HG03025 (cell line): ENCODE data around the gene GAMT.
A peak's percentile ranks its signal among the peaks of the same experiment; 100 is the strongest.
"Not testable (repeated sequence)": the region's sequence is repeated elsewhere in the genome, so short reads cannot be mapped to it uniquely, and the experiment has no call there.

Experiments used
- ATAC-seq: cut with Tn5 transposase; IDR thresholded peaks from one replicate; pipeline ENCODE4 v1.9.1; 2021; ENCODE audit warnings: mild to moderate bottlenecking, moderate library complexity; ENCODE audit not compliant: unreplicated experiment, low FRiP score

The GAMT gene

DNA sequence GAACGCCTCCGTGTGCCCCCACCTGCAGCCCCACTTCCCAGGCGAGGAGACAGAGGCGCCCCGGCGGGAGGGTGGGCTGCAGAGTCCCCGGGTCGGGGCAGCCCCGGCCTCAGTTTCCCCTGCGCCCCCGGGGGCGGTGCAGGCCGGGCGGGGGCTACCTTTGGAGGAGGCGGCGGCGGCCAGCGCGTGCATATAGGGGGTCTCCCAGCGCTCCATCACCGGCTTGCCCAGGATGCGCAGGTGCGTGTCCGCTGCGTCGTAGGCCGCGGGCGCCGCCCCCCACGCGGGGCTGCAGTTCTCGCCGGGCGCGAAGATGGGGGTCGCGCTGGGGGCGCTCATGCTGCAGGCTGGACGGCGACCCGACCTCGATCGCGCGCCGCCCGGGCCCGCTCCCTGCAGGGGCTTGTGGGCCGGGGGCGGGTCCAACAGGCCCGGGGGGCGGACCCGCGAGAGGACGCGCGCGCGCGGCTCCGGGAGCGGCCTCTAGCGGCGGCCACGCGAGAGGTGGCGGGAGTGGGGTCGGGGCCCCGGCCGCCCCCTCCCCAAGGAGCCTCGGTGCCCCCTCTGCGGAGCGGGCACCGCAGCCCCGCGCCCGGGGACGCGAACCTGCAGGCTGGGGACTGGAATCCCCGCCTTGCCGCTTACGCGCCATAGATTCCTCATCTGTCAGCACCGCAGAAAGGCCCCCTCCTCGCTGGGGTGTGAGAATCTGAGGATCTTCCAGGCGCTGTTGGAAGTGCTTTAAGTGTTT lies at the start of gene GAMT:
GAMT (minus strand) TSS at position 405 of the 751 bp plus-strand sequence; CDS start at position 339, 66 bp downstream.
- no peak for ATAC-seq

DNA sequence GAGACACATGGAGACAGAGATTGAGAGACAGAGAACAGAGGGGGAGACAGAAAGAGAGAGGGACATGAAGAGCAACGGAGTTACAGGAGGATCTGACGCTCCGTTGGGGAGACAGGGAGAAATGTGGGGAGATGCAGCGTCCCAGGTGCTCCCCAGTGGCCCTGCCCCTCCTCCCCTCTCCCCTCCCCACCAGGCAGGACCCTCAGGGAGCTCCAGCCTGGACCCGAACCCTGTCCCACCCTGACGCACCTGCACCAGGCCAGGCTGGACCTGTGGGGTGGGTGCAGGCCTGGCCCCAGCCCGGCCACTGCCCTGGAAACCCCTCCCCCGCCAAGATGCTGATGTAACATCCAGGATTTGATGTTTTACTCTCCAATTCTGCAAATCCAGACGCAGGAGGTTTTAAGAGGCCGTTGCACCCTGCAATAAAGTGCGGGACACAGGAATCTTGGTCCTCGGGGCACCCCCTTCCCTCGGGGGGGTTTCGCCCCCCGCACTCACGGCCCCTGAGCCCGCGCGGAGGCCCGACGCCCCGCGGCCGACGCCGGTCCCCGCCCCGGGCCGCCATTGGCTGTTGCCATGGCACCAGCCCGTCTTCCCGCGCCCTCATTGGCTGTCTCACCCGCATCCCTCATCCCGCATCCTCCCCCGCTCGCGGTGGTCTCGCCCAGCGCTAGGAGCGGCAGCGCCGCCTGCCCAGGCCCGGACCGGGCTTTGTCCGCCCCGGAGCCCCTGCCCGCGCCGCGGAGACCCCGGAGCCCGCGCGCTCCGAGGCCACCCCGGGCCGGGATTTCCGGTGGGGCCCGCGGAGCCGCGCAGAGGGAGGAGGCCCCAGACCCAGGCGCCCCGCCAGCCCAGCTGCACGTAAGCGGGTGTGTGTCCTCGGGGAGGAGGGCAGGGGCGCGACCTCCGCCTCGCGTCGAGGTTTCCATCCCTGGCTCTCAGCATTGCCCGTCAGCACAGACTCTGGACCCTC lies 48.4 kb upstream of the GAMT start, which contains the start of gene APC2:
APC2 (plus strand) TSS at position 655 of the 976 bp plus-strand sequence. CDS start 2,881 bp downstream, outside the sequence.
- ATAC-seq = no peak

DNA sequence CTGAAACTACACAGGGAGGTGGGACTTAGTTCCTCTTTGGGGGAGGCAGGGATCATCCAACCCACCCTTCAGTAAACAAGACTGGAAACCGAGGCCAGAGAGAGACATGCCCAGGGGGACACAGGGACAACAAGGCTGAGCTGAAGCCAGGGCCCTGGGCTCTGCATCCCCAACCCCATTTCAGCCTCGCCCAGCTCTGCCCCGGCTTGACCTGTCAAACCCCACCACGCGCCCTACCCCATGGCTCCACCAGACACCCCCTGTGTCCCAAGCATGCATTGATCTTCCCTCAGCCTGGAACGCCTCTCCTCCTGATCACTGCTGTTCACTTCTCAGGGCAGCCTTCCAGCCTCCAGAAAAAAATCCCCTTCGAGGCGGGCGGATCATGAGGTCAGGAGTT lies 46.6 kb upstream of the GAMT start:
- no peak for ATAC-seq

DNA sequence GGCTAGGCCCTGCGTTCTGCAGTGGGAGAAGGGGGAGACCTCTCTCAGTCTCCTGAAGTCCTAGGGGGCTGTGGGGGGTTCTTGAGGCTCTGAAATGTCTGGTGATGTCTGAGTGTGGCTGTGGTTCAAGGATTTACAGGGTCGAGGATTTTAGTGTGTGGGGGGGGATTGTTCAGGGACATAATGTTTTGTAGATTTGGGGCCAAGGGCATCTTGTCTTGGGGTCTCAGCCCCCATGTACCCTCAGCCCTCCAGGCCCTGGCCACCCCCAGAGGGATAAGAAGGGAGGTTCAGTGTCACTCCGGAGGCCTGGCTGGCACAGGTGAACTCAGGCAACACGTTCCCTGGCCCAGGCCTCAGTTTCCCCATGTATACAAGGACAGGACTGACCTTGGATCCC lies 46.2 kb upstream of the GAMT start:
- ATAC-seq = no peak

DNA sequence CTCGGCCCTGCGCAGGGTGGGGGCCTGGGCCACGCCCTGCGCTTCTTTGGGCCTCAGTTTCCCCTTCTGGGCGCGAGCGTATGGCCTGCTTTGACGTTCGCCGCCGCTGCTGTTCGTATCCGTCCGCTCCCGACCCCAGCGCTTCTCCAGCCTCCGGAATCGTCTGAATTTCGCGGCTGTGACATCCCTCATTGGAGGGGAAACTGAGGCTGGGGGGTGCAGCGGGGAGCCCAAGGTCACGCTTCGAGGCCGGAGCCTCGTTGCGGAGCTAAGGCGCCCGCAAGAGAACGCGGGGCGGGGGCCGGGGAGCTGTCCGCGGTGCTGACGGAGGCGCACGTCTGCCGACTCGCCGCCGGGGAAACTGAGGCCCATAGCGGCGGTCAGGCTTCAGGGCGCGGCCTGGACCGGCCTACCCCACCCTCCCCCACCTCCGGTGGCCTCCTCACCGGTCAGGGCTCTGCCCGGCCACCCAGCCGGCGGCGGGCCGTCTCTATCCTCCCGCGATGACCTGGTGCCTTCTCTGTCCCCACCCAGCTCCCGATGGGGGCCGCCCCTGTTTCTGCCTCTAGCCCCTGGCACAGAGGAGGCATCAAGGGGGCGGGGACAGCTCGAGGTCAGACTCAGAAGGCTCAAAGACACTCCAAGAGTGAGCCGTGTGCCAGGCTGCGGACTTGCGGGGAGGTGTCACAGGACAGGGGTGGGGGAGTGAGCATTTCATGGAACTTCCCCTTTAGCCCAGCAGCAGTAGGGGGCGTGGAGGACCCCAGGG lies 45.6 kb upstream of the GAMT start:
- ATAC-seq = no peak

DNA sequence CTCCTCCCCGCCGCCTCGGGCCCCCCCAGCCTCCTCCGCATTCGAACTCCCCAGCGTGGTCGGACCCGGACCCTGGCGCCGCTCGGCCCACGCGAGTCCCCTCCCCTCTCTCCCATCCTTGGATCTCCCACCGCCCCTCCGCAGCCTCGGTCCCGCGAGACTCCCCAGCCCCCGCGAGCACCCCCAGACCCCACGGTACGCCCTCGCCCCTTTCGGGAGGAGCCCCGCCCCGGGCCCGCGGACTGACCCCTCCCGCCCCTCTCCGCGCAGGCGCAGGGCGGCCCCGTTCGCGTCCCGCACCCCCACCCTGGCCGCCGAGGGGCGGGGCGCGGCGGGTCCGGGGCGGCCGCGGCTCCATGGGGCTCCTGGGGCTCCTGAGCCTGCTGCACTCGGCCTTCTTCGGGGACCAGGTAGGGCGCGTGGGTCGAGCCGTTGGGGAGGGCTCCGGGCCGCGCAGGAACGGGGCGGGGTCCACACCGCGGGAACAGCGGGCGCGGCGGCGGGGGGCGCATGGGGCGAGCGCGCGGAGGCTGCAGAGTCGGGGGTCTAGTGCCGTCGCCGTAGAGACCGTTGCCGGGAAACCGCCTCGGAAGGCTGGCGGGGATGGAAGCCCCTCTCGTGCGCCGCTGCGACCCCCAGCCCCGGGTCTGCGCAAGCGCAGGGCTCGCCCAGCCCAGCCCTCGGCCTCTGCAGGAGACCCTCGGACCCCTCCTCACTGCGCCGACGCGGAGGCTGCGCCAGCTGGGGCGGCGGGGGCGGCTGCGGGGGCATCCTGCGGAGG lies 44.8 kb upstream of the GAMT start:
- no peak for ATAC-seq

DNA sequence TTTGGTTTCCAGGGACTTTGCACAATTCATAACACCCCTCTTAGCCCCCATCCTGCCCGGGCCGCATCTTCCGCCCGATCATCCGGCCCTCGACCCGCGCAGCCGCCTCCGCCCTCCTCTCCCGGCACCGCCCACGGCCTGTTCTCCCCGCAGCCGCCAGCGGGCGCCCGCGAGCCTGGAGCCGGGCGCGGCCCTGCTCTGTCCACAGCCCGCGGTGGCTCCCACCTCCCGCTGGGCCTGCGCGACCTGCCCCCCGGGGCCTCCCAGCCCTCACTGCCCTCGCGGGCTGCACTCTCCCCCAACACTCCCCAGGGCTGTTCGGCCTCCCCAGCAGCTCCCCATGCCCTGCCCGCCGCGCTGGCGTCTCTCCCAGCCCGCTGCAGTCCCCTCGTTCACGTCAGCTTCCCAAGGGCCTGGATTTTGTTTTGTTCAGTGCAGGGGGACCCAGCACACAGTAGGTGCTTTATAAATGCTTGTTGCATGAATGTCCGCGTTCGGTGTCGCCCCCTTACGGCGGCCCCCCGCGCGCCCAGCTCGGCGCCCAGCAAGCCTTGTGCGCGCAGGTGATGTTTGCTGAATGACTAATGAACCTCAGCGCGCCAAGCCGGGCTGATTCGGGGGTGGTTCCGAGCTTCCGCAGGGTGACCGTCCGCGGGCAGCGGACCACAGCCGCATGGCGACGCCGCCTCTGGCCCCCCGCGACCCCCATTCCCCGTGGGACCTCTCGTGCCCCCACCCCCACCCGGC lies 44.0 kb upstream of the GAMT start:
- ATAC-seq = peak; percentile 49

DNA sequence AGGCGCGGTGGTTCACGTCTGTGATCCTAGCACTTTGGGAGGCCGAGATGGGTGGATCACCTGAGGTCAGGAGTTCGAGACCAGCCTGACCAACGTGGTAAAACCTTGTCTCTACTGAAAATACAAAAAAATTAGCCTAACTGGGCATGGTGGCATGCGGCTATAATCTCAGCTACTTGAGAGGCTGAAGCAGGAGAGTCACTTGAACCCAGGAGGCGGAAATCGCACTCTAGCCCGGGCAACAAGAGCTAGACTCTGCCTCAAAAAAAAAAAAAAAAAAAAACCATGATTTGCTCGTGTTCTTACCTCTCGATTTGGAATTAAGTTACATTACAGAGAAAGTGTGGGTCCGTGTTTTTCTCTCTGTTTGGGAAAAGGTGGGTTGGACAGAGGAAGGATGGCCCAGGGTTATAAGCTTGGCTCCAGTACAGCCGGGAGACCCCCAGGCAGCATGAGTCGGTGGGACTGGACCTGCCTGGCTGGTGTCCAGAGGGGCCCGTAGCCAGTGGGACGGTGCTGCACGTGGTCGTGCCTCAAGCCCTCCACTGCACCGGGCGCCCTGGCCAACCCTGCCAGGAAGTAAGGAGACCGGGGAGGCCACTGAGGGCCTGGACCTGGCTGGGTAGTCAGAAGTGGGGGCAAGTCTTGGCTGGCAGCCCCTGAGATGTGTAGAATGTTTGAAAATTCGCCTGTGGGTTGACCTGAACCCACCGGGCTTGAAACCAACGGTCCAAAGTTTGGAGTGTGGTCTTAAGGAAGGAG lies 40.5 kb upstream of the GAMT start:
- ATAC-seq = no peak

DNA sequence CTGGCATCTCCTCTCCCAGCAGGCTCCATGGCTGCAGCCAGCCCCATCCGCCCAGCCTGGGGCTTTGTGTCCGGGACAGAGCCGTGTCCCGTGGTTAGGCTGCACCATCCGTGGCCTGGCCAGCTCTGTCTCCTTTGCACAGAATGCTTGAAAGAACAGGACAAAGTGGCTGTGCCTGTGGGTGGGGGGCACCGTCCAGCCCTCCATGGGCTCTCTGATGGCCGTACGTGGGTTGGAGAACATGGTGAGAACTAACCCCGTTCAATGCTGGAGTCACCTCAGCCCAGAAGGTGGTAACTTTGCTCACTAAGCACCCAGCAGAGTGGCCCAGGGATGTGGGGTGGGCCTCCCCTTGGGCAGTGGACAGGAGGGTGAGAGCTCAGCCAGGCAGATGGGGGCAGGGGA lies 39.7 kb upstream of the GAMT start:
- ATAC-seq = no peak

DNA sequence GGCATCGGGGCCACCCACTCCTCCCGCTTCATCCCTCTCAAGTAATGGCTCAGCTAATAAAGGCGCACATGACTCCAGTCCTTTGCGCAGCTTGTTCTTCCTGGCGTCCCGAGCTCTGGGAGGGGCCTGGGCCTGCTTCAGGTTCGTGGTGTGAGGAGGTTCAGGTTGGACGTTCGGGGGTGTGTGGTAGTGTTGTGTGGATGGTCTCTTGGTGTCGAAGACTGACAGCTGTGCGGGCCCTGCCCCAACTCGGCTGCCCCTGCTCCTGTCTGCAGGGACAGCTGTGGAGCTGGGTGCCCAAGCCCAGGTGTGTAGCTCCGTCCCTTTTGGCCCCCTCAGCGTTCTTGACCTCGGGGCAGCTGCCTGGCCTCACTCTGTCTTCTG lies 39.1 kb upstream of the GAMT start:
- no peak for ATAC-seq

DNA sequence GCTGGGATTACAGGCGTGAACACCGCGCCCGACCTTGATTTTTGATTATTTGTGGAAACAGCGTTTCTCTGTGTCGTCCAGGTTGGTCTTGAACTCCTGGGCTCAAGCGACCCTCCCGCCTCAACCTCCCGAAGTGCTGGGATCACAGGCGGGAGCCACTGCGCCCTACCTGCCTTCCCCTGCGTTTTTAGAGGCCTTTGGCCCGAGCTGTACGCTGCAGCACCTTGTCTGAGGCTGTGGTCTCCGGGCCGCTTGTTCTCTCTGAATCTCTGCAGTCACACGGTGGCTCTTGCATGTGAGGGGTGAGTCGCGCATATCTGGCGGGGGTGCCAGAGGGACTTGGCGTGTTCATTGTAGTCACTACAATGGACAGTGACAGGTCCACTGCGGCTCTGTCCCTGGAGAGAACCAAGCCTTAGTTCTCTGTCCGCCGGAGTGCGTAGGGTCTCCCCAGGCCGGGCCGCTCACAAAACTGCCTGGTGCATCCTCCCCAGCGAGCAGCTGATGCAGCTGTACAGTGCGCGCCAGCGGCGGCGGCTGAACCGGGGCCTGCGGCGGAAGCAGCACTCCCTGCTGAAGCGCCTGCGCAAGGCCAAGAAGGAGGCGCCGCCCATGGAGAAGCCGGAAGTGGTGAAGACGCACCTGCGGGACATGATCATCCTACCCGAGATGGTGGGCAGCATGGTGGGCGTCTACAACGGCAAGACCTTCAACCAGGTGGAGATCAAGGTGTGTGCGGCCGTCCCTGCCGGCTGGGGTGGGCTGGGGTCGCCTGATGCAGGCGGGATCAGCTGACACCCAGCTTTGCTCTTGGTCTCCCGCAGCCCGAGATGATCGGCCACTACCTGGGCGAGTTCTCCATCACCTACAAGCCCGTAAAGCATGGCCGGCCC lies 38.4 kb upstream of the GAMT start:
- not testable (repeated sequence) for ATAC-seq

DNA sequence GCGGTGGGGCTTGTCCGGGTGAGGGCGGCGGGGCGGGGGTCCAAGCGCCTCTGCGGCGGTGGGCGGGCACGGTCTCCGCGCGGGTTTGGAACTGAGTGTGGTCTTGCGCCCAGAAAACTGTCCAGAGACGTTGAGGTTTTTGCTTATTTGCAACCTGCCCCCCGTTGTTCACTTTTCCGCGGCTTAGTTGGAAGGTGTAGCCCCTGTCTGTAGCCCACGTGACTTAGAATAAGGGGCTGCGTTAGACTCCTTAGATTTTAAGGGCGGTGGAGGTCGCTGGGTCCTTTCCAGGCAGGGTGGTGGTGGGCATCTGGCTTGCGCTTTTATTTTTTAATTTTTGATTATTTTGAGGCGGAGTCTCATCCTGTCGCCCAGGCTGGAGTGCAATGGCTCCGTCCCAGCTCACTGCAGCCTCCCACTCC lies 37.6 kb upstream of the GAMT start:
- ATAC-seq = no peak

DNA sequence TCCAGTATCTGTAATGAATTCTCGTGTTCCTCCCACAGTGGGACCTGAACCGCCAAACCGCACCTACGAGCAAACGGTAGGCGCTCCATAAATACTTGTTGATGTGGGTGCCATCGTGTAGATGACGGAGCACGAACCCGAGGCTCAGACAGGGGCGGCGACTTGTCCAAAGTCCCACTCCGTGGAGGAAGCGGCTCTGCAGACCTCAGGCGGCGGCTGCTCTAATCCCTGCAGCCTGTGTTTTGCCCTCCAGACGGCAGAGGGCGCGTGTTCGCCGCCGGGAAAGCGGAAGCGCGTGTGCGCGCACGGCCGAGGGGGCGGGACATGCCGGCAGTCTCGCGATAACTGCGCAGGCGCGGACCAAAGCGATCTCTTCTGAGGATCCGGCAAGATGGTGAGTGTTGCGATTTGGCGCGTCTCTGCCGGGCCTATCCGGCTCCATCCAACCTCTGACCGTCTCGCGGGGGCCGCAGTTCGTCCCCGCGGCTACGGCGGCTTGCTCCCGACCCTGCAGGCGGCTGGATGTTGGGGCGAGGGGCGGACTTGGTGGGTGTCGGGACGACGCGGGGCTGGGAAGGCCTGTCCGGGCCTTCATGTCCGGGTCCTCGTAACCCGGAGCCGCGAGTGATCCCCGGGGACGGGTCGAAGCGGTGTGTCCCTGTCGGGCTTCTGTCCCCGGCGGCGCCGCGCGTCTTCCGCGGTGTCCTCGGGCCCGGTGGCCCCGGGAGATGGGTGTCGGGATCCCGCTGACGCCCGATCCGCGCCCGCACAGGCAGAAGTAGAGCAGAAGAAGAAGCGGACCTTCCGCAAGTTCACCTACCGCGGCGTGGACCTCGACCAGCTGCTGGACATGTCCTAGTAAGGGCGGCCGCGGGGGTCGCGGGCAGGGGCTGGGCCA lies 36.9 kb upstream of the GAMT start, which contains the start of gene RPS15:
RPS15 (plus strand) TSS at position 362 of the 898 bp plus-strand sequence; CDS start at position 392, 30 bp downstream.
- peak; percentile 53 for ATAC-seq

DNA sequence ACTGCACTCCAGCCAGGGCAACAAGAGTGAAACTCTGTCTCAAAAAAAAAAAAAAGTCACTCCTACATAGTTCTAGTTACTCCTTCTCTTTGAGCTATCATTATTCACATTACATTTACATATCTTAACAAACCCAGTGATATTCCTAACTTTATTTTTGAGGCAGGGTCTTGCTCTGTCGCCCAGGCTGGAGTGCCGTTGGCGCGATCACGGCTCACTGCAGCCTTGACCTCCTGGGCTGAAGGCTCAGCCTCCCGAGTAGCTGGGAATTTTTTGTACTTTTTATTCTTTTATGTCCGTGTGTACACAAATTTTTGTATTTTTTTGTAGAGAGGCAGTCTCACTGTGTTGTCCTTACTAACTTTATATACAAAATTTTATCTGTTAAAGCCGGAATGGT lies 36.3 kb upstream of the GAMT start:
- ATAC-seq = no peak

DNA sequence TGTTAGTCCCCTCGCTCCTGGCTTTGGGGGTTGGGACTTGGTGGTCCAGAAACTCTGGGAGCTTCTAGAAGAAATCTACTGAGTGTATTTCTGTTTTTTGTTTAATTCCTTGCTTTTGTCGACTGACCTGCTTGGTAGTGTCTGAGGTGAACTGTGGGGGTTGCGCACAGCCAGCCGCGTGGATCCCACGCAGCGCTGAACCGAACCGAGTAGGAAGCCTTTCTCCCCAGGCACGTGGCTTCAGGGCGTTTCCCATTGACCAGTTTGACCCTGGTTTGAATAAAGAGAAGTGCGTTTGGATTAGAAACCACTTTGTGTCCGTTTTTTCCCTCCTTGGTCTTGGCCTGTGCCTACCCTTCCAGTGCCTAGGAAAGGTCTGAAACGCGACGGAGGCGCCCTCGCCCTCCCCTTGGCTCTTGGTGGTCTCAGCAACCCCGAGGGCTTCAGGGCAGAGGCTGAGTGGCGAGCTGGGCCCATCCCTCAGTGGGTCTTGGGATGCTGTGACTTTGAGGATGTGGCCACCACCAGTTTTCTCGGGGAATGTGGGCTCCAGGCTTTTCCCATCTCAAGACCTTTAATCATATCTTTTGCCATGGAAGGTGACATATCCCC lies 34.1 kb upstream of the GAMT start:
- no peak for ATAC-seq

DNA sequence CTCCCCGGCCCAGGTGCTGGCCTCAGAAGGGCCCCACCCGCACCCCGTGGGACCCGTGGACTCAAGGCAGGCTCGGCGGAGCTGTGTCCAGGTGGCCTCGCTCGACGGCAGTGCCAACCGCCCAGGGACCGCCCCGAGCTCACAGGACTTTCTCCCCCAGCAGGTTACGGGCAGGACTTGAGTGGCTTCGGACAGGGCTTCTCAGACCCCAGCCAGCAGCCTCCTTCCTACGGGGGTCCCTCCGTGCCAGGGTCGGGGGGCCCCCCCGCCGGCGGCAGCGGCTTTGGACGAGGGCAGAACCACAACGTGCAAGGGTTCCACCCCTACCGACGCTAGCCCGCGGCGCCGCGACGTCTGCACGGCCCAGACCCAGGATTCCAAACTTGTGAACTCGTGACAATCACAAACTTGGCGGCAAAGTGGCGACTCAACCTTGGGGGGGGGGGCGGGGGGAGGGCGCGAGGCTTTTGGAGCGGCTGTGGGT lies 33.3 kb upstream of the GAMT start:
- ATAC-seq = no peak
